NCI-H774 (cell line): ENCODE measurements around the gene C4orf36.

Source experiments
- DNase-seq: peaks from one replicate; lab custom pipeline; 2025; lab: John Stamatoyannopoulos, UW

C4orf36 gene

GRCh38 chr4:86857341-86858052, 34.7 kb downstream of the C4orf36 start:
- DNase-seq, result no peak

- DNase-seq, result no peak
Observed at GRCh38 chr4:86856896-86857295, 35.3 kb downstream of the C4orf36 start.

GRCh38 chr4:86855572-86855971, 36.6 kb downstream of the C4orf36 start:
- DNase-seq, result peak; percentile 9

GRCh38 chr4:86853209-86853608, 39.0 kb downstream of the C4orf36 start:
- DNase-seq, result no peak

GRCh38 chr4:86848732-86849619, 43.2 kb downstream of the C4orf36 start, which contains the start of gene SLC10A6:
Gene SLC10A6, minus strand, starts transcription at chr4:86849384. Its CDS starts 269 bp downstream, at chr4:86849115.
- DNase-seq, result no peak

- no peak for DNase-seq
Observed at GRCh38 chr4:86848136-86848535, 44.1 kb downstream of the C4orf36 start.

- no peak for DNase-seq
Observed at GRCh38 chr4:86847571-86847970, 44.7 kb downstream of the C4orf36 start.

- DNase-seq, result no peak
Observed at GRCh38 chr4:86846921-86847320, 45.3 kb downstream of the C4orf36 start.

- DNase-seq, result no peak
Observed at GRCh38 chr4:86845593-86845992, 46.6 kb downstream of the C4orf36 start.

- no peak for DNase-seq
Observed at GRCh38 chr4:86841309-86841708, 50.9 kb downstream of the C4orf36 start.

GRCh38 chr4:86840858-86841257, 51.4 kb downstream of the C4orf36 start:
- DNase-seq, result no peak

- no peak for DNase-seq
Observed at GRCh38 chr4:86837691-86838503, 54.3 kb downstream of the C4orf36 start.

- DNase-seq, result no peak
Observed at GRCh38 chr4:86835677-86836076, 56.5 kb downstream of the C4orf36 start.

GRCh38 chr4:86834901-86835300, 57.3 kb downstream of the C4orf36 start:
- DNase-seq, result no peak

GRCh38 chr4:86833615-86834014, 58.6 kb downstream of the C4orf36 start:
- no peak for DNase-seq

- no peak for DNase-seq
Observed at GRCh38 chr4:86831262-86832130, 60.7 kb downstream of the C4orf36 start.
